T1000 (cell line): ENCODE results near the gene ACSF2.

ENCODE experiments used
- DNase-seq: peaks from one replicate; lab custom pipeline; 2025; ENCODE audit warnings: mixed read lengths; lab: John Stamatoyannopoulos, UW

ACSF2 gene

GRCh38 chr17:50478391-50479381, 52.7 kb downstream of the ACSF2 start, which contains the start of gene RSAD1:
Gene RSAD1, plus strand, starts transcription at chr17:50478860. Its CDS starts 25 bp downstream, at chr17:50478885.
- DNase-seq: peak; percentile 81

- peak; percentile 45 for DNase-seq
These were observed 53.6 kb downstream of the ACSF2 start for GRCh38 chr17:50479522-50480141.

- no peak for DNase-seq
These were observed 54.2 kb downstream of the ACSF2 start for GRCh38 chr17:50480142-50480764.

- no peak for DNase-seq
These were observed 55.0 kb downstream of the ACSF2 start for GRCh38 chr17:50480854-50481490.

GRCh38 chr17:50481648-50482047, 55.6 kb downstream of the ACSF2 start:
- no peak for DNase-seq

- no peak for DNase-seq
These were observed 56.1 kb downstream of the ACSF2 start for GRCh38 chr17:50482110-50482509.

- DNase-seq: peak; percentile 88
These were observed 56.5 kb downstream of the ACSF2 start for GRCh38 chr17:50482516-50482915.

- no peak for DNase-seq
These were observed 57.2 kb downstream of the ACSF2 start for GRCh38 chr17:50483266-50483665.

- DNase-seq: no peak
These were observed 58.6 kb downstream of the ACSF2 start for GRCh38 chr17:50484386-50485155.

GRCh38 chr17:50487213-50488096, 61.4 kb downstream of the ACSF2 start:
- peak; percentile 30 for DNase-seq

- no peak for DNase-seq
These were observed 62.9 kb downstream of the ACSF2 start for GRCh38 chr17:50488880-50489279.

GRCh38 chr17:50491505-50491904, 65.5 kb downstream of the ACSF2 start:
- no peak for DNase-seq

GRCh38 chr17:50492214-50492613, 66.2 kb downstream of the ACSF2 start:
- DNase-seq: no peak

GRCh38 chr17:50493744-50494143, 67.7 kb downstream of the ACSF2 start:
- DNase-seq: no peak

GRCh38 chr17:50495217-50495823, 69.3 kb downstream of the ACSF2 start:
- DNase-seq: no peak

- no peak for DNase-seq
These were observed 69.9 kb downstream of the ACSF2 start for GRCh38 chr17:50495918-50496317.

- DNase-seq: no peak
These were observed 72.2 kb downstream of the ACSF2 start for GRCh38 chr17:50498021-50498874.

GRCh38 chr17:50499270-50499669, 73.3 kb downstream of the ACSF2 start:
- DNase-seq: no peak

GRCh38 chr17:50499721-50500120, 73.7 kb downstream of the ACSF2 start:
- no peak for DNase-seq
